ENCODE measurements around the gene SEMA6D.

GRCh38 chr15:47708161-47708980 is 8.9 kb upstream of the SEMA6D start:
- TF ChIP-seq, protein P1, sequence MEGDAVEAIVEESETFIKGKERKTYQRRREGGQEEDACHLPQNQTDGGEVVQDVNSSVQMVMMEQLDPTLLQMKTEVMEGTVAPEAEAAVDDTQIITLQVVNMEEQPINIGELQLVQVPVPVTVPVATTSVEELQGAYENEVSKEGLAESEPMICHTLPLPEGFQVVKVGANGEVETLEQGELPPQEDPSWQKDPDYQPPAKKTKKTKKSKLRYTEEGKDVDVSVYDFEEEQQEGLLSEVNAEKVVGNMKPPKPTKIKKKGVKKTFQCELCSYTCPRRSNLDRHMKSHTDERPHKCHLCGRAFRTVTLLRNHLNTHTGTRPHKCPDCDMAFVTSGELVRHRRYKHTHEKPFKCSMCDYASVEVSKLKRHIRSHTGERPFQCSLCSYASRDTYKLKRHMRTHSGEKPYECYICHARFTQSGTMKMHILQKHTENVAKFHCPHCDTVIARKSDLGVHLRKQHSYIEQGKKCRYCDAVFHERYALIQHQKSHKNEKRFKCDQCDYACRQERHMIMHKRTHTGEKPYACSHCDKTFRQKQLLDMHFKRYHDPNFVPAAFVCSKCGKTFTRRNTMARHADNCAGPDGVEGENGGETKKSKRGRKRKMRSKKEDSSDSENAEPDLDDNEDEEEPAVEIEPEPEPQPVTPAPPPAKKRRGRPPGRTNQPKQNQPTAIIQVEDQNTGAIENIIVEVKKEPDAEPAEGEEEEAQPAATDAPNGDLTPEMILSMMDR (IDR thresholded peaks at IDR 0.05) = no peak
- no peak for TF ChIP-seq POLR2A (IDR thresholded peaks at IDR 0.05)

All from transverse colon (tissue), 3 donors.